CD4-positive, alpha-beta T cell treated with Interleukin-6 at 100 ng/mL for 8 hours (primary cell): ENCODE data around the gene ZNF516.

ENCODE experiments used
- DNase-seq: peaks from one replicate; pipeline ENCODE4 v3.0.0-alpha.2; 2020; ENCODE audit warnings: mixed read lengths, low spot score

ZNF516 gene

GRCh38 chr18:76455003-76455676 lies 39.9 kb downstream of the ZNF516 start:
- no peak for DNase-seq

GRCh38 chr18:76454418-76454817 lies 40.6 kb downstream of the ZNF516 start:
- DNase-seq: no peak

- DNase-seq: no peak
Observed at GRCh38 chr18:76453932-76454331, 41.1 kb downstream of the ZNF516 start.

GRCh38 chr18:76453057-76453561 lies 41.9 kb downstream of the ZNF516 start:
- no peak for DNase-seq

- no peak for DNase-seq
Observed at GRCh38 chr18:76452357-76452756, 42.7 kb downstream of the ZNF516 start.

- DNase-seq: no peak
Observed at GRCh38 chr18:76451396-76452331, 43.4 kb downstream of the ZNF516 start.

GRCh38 chr18:76450452-76451395 lies 44.3 kb downstream of the ZNF516 start:
- DNase-seq: no peak

GRCh38 chr18:76449111-76449453 lies 46.0 kb downstream of the ZNF516 start:
- DNase-seq: no peak

GRCh38 chr18:76448256-76449110 lies 46.6 kb downstream of the ZNF516 start:
- no peak for DNase-seq

GRCh38 chr18:76447258-76447890 lies 47.7 kb downstream of the ZNF516 start:
- DNase-seq: no peak

GRCh38 chr18:76446321-76447257 lies 48.5 kb downstream of the ZNF516 start:
- DNase-seq: no peak

- no peak for DNase-seq
Observed at GRCh38 chr18:76445741-76446232, 49.3 kb downstream of the ZNF516 start.

- no peak for DNase-seq
Observed at GRCh38 chr18:76445275-76445674, 49.8 kb downstream of the ZNF516 start.

- no peak for DNase-seq
Observed at GRCh38 chr18:76444446-76445105, 50.5 kb downstream of the ZNF516 start.

GRCh38 chr18:76443519-76444445 lies 51.3 kb downstream of the ZNF516 start:
- no peak for DNase-seq

GRCh38 chr18:76442413-76443171 lies 52.5 kb downstream of the ZNF516 start:
- DNase-seq: no peak
